GM23248 (cell line): ENCODE results near the gene BRI3BP. TPM values are rescaled to one million over a fixed set of nuclear protein-coding genes. Genes with fewer than 3 reads are reported as not detected.
"Not testable (repeated sequence)": the region's sequence is repeated elsewhere in the genome, so short reads cannot be mapped to it uniquely, and the experiment has no call there.

Experiments
- DNase-seq: peaks from one replicate; pipeline ENCODE4 v3.0.0-alpha.2; 2015
- H2AFZ ChIP-seq: fragments of 200-600 bp; sonication (generic); 2 replicates; pipeline ENCODE4 v1.6.1; 2016; ENCODE audit warnings: antibody characterized with exemption
- H3F3A ChIP-seq: fragments of 200-600 bp; sonication (generic); 2 replicates; pipeline ENCODE4 v1.6.1; 2016; ENCODE audit warnings: mild to moderate bottlenecking, antibody characterized with exemption, mixed run types; ENCODE audit not compliant: insufficient read depth
- H3K27ac ChIP-seq: fragments of 200-600 bp; sonication (generic); 2 replicates; pipeline ENCODE4 v1.5.1; 2016; ENCODE audit warnings: mild to moderate bottlenecking
- H3K27me3 ChIP-seq: fragments of 200-600 bp; sonication (generic); replicated peaks from 2 replicates; pipeline ENCODE4 v1.6.1; 2016; ENCODE audit warnings: mild to moderate bottlenecking; ENCODE audit not compliant: insufficient read depth
- H3K36me3 ChIP-seq: fragments of 200-600 bp; sonication (generic); 2 replicates; pipeline ENCODE4 v1.6.1; 2016; ENCODE audit warnings: low read depth, mild to moderate bottlenecking
- H3K4me1 ChIP-seq: fragments of 200-600 bp; sonication (generic); 2 replicates; pipeline ENCODE4 v1.6.1; 2016; ENCODE audit warnings: mild to moderate bottlenecking; ENCODE audit not compliant: insufficient read depth
- H3K4me2 ChIP-seq: fragments of 200-600 bp; sonication (generic); one replicate; pipeline ENCODE4 v1.6.1; 2016; ENCODE audit warnings: mild to moderate bottlenecking; ENCODE audit not compliant: unreplicated experiment
- H3K4me3 ChIP-seq: fragments of 200-600 bp; sonication (generic); 2 replicates; pipeline ENCODE4 v1.5.1; 2016; ENCODE audit warnings: mild to moderate bottlenecking
- H3K79me2 ChIP-seq: fragments of 200-600 bp; sonication (generic); 2 replicates; pipeline ENCODE4 v1.6.1; 2016; ENCODE audit warnings: mild to moderate bottlenecking; ENCODE audit not compliant: insufficient read depth
- H3K9ac ChIP-seq: fragments of 200-600 bp; sonication (generic); 2 replicates; pipeline ENCODE4 v1.6.1; 2016; ENCODE audit warnings: mild to moderate bottlenecking
- H3K9me2 ChIP-seq: fragments of 200-600 bp; sonication (generic); 2 replicates; pipeline ENCODE4 v1.6.1; 2016; ENCODE audit warnings: mixed run types, mild to moderate bottlenecking, moderate library complexity; ENCODE audit not compliant: insufficient read depth
- H3K9me3 ChIP-seq: fragments of 200-600 bp; sonication (generic); one replicate; pipeline ENCODE4 v1.6.1; 2017; ENCODE audit warnings: low read depth
- H4K20me1 ChIP-seq: fragments of 200-600 bp; sonication (generic); 2 replicates; pipeline ENCODE4 v1.6.0; 2016; ENCODE audit not compliant: insufficient read depth
- EZH2 ChIP-seq: fragments of 200-600 bp; sonication (generic); IDR thresholded peaks from 2 replicates; pipeline ENCODE4 v1.6.1; 2018; ENCODE audit warnings: antibody characterized with exemption, mild to moderate bottlenecking; ENCODE audit not compliant: insufficient read depth, poor library complexity, severe bottlenecking
- EZH2phosphoT487 ChIP-seq: fragments of 200-600 bp; sonication (generic); IDR thresholded peaks from 2 replicates; pipeline ENCODE4 v1.6.1; 2018; ENCODE audit warnings: antibody characterized with exemption, moderate library complexity, mild to moderate bottlenecking, low read depth; ENCODE audit not compliant: insufficient read depth
- WGBS, 2 experiments: methylation state at CpG; one replicate each; pipeline ENCODE4 v1.1.6; 2015 to 2017; ENCODE audit warnings: low lambda C conversion rate in 2 of 2, low coverage in 1 of 2; ENCODE audit errors: missing lambda C conversion rate in 2 of 2; 5-methylcytosine and 5-hydroxymethylcytosine counted together
- in situ Hi-C: fragments of 300-500 bp; cut with MboI; formaldehyde crosslinking; loops from 2 replicates; pipeline ENCODE4 v1.15.0; 2020
- polyA plus RNA-seq: library from polyadenylated mRNA; unstranded; fragments of >200 nt; fragmentation: Nextera tagmentation; extraction: Ambion mirVana; gene quantifications from 2 replicates; pipeline ENCODE4 v1.2.1, GENCODE V29; 2016
- total RNA-seq: library from RNA; depleted of rRNA; stranded (reverse); fragments of >200 nt; shearing (Covaris generic); gene quantifications from 2 replicates; pipeline ENCODE4 v1.2.3, GENCODE V29; 2014

The BRI3BP gene
- total and polyA plus RNA-seq, 2 experiments from 2014 or later: 3.5 to 4.2 TPM

- DNase-seq: no peak
- Histone ChIP-seq H3K79me2 (no peaks in the 10 kb centered on the region), H3K27ac (no peak overlapping the region), H3K9me2 (no peaks in the 10 kb centered on the region), H4K20me1 (no peaks in the 10 kb centered on the region), H3K9ac (no peak overlapping the region), H3K9me3 (no peaks in the 10 kb centered on the region), H3K4me2 (no peak overlapping the region), H3K27me3 (no peaks in the 10 kb centered on the region), H3F3A (no peaks in the 10 kb centered on the region), H3K36me3 (no peaks in the 10 kb centered on the region), H3K4me3 (no peak overlapping the region), H3K4me1 (no peaks in the 10 kb centered on the region), H2AFZ (no peak overlapping the region)
- WGBS, 2 experiments: 67 to 68% methylated on average over 5 of the region's 5 CpGs
- in situ Hi-C loops: no loop called here
- TF ChIP-seq EZH2 (no peak), EZH2phosphoT487 (no peak)
These were observed 64.3 kb downstream of the BRI3BP start for GRCh38 chr12:125057708-125058107.

- in situ Hi-C loops: no loop called here
- WGBS, 2 experiments: 85% methylated on average over 3 of the region's 3 CpGs
These were observed 67.8 kb downstream of the BRI3BP start for GRCh38 chr12:125061229-125061628.

GRCh38 chr12:125063522-125063921 is 70.1 kb downstream of the BRI3BP start:
- H3K27me3 ChIP-seq, H3K4me2 ChIP-seq, H2AFZ ChIP-seq, H3K4me3 ChIP-seq, H3F3A ChIP-seq, H3K36me3 ChIP-seq, H3K9ac ChIP-seq, DNase-seq, H3K27ac ChIP-seq, in situ Hi-C loops, H3K9me2 ChIP-seq, H3K9me3 ChIP-seq, H4K20me1 ChIP-seq: not testable (repeated sequence)
- Histone ChIP-seq H3K79me2 (peaks cover 13% of the 10 kb centered on the region), H3K4me1 (peaks cover 17% of the 10 kb centered on the region)
- 83 to 84% methylated on average over 4 of the region's 4 CpGs for WGBS, 2 experiments

More at GRCh38 chr12:125061229-125061628, 67.8 kb downstream of the BRI3BP start:
- H3K4me2 ChIP-seq: no peak overlapping the region
- H3K36me3 ChIP-seq: no peaks in the 10 kb centered on the region
- no peaks in the 10 kb centered on the region for H3K27me3 ChIP-seq
- H4K20me1 ChIP-seq: no peaks in the 10 kb centered on the region
- H3K79me2 ChIP-seq: 0 out of 2 replicates have a peak, but pooled peaks cover 5% of the 10 kb centered on the region
- H3K9ac ChIP-seq: no peak overlapping the region
- no peak overlapping the region for H3K4me3 ChIP-seq
- no peak for DNase-seq
- TF ChIP-seq EZH2 (no peak), EZH2phosphoT487 (no peak)
- no peaks in the 10 kb centered on the region for H3K9me3 ChIP-seq
- no peaks in the 10 kb centered on the region for H3F3A ChIP-seq
- peaks cover 4% of the 10 kb centered on the region for H3K4me1 ChIP-seq
- H3K9me2 ChIP-seq: no peaks in the 10 kb centered on the region
- H3K27ac ChIP-seq: no peak overlapping the region
- H2AFZ ChIP-seq: no peak overlapping the region

GRCh38 chr12:125064492-125064891 is 71.0 kb downstream of the BRI3BP start:
- in situ Hi-C loops: no loop called here
- Histone ChIP-seq H3K27me3 (no peaks in the 10 kb centered on the region), H3K4me2 (peak overlapping the region; percentile 79), H3K79me2 (peaks cover 13% of the 10 kb centered on the region), H3K4me1 (peaks cover 17% of the 10 kb centered on the region), H3K27ac (no peak overlapping the region), H3F3A (0 out of 2 replicates have a peak, but pooled peaks cover 4% of the 10 kb centered on the region), H3K4me3 (peak overlapping the region; percentile 85), H4K20me1 (no peaks in the 10 kb centered on the region), H2AFZ (peak overlapping the region; percentile 89), H3K36me3 (no peaks in the 10 kb centered on the region), H3K9me2 (no peaks in the 10 kb centered on the region), H3K9ac (no peak overlapping the region), H3K9me3 (no peaks in the 10 kb centered on the region)
- TF ChIP-seq EZH2: no peak
- no peak for TF ChIP-seq EZH2phosphoT487
- WGBS, 2 experiments: 66 to 67% methylated on average over 5 of the region's 5 CpGs
- no peak for DNase-seq
